Endothelial cell of hepatic sinusoid (primary cell): ENCODE results near the gene DIP2B.

Experiments used
- in situ Hi-C: cut with HindIII; loops from 2 replicates; pipeline ENCODE4 v1.10.0; 2017; ENCODE audit warnings: low sequenced_read_pairs

DIP2B gene

GRCh38 chr12:50611021-50611744 is 106.4 kb downstream of the DIP2B start:
- in situ Hi-C loops = no loop called here

- in situ Hi-C loops = no loop called here
Observed at GRCh38 chr12:50612882-50613281, 108.1 kb downstream of the DIP2B start.

- in situ Hi-C loops = no loop called here
Observed at GRCh38 chr12:50613463-50613862, 108.7 kb downstream of the DIP2B start.

GRCh38 chr12:50614167-50614759 is 109.5 kb downstream of the DIP2B start:
- in situ Hi-C loops = no loop called here

- in situ Hi-C loops = no loop called here
Observed at GRCh38 chr12:50615145-50615906, 110.5 kb downstream of the DIP2B start.

- in situ Hi-C loops = no loop called here
Observed at GRCh38 chr12:50615907-50616296, 111.1 kb downstream of the DIP2B start.

- in situ Hi-C loops = no loop called here
Observed at GRCh38 chr12:50617657-50618056, 112.9 kb downstream of the DIP2B start.

- in situ Hi-C loops = no loop called here
Observed at GRCh38 chr12:50618864-50619609, 114.3 kb downstream of the DIP2B start.

GRCh38 chr12:50619610-50619958 is 114.8 kb downstream of the DIP2B start:
- in situ Hi-C loops = no loop called here

- in situ Hi-C loops = loop anchor here (5.0 kb wide), 2 partner anchors 68 to 107 kb away; no protein-coding TSS in a partner anchor
Observed at GRCh38 chr12:50620109-50620977, 115.6 kb downstream of the DIP2B start.

- in situ Hi-C loops = loop anchor here (5.0 kb wide), 2 partner anchors 69 to 106 kb away; no protein-coding TSS in a partner anchor
Observed at GRCh38 chr12:50620978-50621360, 116.2 kb downstream of the DIP2B start.

GRCh38 chr12:50621399-50622300 is 116.9 kb downstream of the DIP2B start:
- in situ Hi-C loops = loop anchor here (5.0 kb wide), 2 partner anchors 69 to 106 kb away; no protein-coding TSS in a partner anchor

GRCh38 chr12:50625029-50625925 is 120.5 kb downstream of the DIP2B start:
- in situ Hi-C loops = no loop called here

GRCh38 chr12:50626026-50626425 is 121.2 kb downstream of the DIP2B start:
- in situ Hi-C loops = no loop called here

- in situ Hi-C loops = no loop called here
Observed at GRCh38 chr12:50627491-50627890, 122.7 kb downstream of the DIP2B start.

- in situ Hi-C loops = no loop called here
Observed at GRCh38 chr12:50628394-50628793, 123.6 kb downstream of the DIP2B start.

GRCh38 chr12:50633955-50634354 is 129.2 kb downstream of the DIP2B start:
- in situ Hi-C loops = no loop called here

GRCh38 chr12:50634379-50634778 is 129.6 kb downstream of the DIP2B start:
- in situ Hi-C loops = no loop called here
